RWPE2 (cell line): ENCODE results near the gene GRIN2D.

Source experiments
- ATAC-seq: fragments of 200-7000 bp; cut with Tn5 transposase; 3 replicates; pipeline ENCODE4 v1.9.1; 2021; ENCODE audit warnings: low read depth
- DNase-seq: peaks from one replicate; pipeline ENCODE4 v3.0.0-alpha.2; 2020; ENCODE audit warnings: low spot score
- H3K27ac ChIP-seq: fragments of 450-650 bp; 2 replicates; pipeline ENCODE4 v1.5.1; 2017; ENCODE audit warnings: mild to moderate bottlenecking; ENCODE audit not compliant: poor library complexity, severe bottlenecking
- H3K27me3 ChIP-seq: fragments of 250-450 bp; sonication (Bioruptor Pico); 2 replicates; pipeline ENCODE4 v1.5.1; 2021; ENCODE audit warnings: mild to moderate bottlenecking, moderate library complexity; ENCODE audit not compliant: insufficient read depth, poor library complexity, severe bottlenecking
- H3K36me3 ChIP-seq: fragments of 250-450 bp; sonication (Bioruptor Pico); 2 replicates; pipeline ENCODE4 v1.5.1; 2020; ENCODE audit warnings: low read depth, mild to moderate bottlenecking, moderate library complexity
- H3K4me1 ChIP-seq: fragments of 250-450 bp; sonication (Bioruptor Pico); 2 replicates; pipeline ENCODE4 v1.5.1; 2021; ENCODE audit warnings: mild to moderate bottlenecking, moderate library complexity; ENCODE audit not compliant: insufficient read depth, poor library complexity, severe bottlenecking
- H3K4me3 ChIP-seq: fragments of 250-450 bp; sonication (Bioruptor Pico); 2 replicates; pipeline ENCODE4 v1.5.1; 2021; ENCODE audit warnings: mild to moderate bottlenecking, moderate library complexity; ENCODE audit not compliant: severe bottlenecking
- H3K9me3 ChIP-seq: fragments of 250-450 bp; sonication (Bioruptor Pico); 2 replicates; pipeline ENCODE4 v1.5.1; 2021; ENCODE audit warnings: mild to moderate bottlenecking, moderate library complexity; ENCODE audit not compliant: severe bottlenecking
- CTCF ChIP-seq: fragments of 450-650 bp; IDR thresholded peaks from one replicate; pipeline ENCODE4 v1.5.1; 2017; ENCODE audit warnings: mild to moderate bottlenecking, moderate library complexity; ENCODE audit not compliant: poor library complexity, severe bottlenecking

Gene GRIN2D

GRCh38 chr19:48373567-48373966, 19.9 kb upstream of the GRIN2D start:
- ATAC-seq: no peak
- no peak for TF ChIP-seq CTCF
- no peak for DNase-seq
- Histone ChIP-seq H3K9me3 (no peaks in the 10 kb centered on the region), H3K4me1 (peaks cover 6% of the 10 kb centered on the region), H3K4me3 (no peak overlapping the region), H3K36me3 (no peaks in the 10 kb centered on the region), H3K27me3 (no peaks in the 10 kb centered on the region), H3K27ac (no peak overlapping the region)

GRCh38 chr19:48378194-48378570, 15.3 kb upstream of the GRIN2D start:
- no peak for TF ChIP-seq CTCF
- no peaks in the 10 kb centered on the region for H3K4me1 ChIP-seq
- no peak overlapping the region for H3K4me3 ChIP-seq
- H3K9me3 ChIP-seq: no peaks in the 10 kb centered on the region
- no peak overlapping the region for H3K27ac ChIP-seq
- H3K27me3 ChIP-seq: no peaks in the 10 kb centered on the region
- DNase-seq (no peak), ATAC-seq (no peak)
- peaks cover 14% of the 10 kb centered on the region for H3K36me3 ChIP-seq

- Histone ChIP-seq H3K27me3 (no peaks in the 10 kb centered on the region), H3K27ac (peak overlapping the region; percentile 14), H3K4me3 (no peak overlapping the region), H3K4me1 (no peaks in the 10 kb centered on the region), H3K9me3 (no peaks in the 10 kb centered on the region), H3K36me3 (peaks cover 23% of the 10 kb centered on the region)
- ATAC-seq (peak; percentile 44; the same call in 2 of the 3 replicates), DNase-seq (no peak)
- TF ChIP-seq CTCF: no peak
These were observed 14.4 kb upstream of the GRIN2D start for GRCh38 chr19:48379058-48379457.

GRCh38 chr19:48381178-48381950, 12.1 kb upstream of the GRIN2D start:
- no peaks in the 10 kb centered on the region for H3K4me1 ChIP-seq
- H3K9me3 ChIP-seq: no peaks in the 10 kb centered on the region
- TF ChIP-seq CTCF: no peak
- no peak overlapping the region for H3K4me3 ChIP-seq
- DNase-seq (no peak), ATAC-seq (no peak)
- H3K36me3 ChIP-seq: peaks cover 46% of the 10 kb centered on the region
- no peaks in the 10 kb centered on the region for H3K27me3 ChIP-seq
- H3K27ac ChIP-seq: no peak overlapping the region

GRCh38 chr19:48382286-48382685, 11.2 kb upstream of the GRIN2D start:
- TF ChIP-seq CTCF: no peak
- ATAC-seq (no peak), DNase-seq (no peak)
- Histone ChIP-seq H3K36me3 (peaks cover 55% of the 10 kb centered on the region), H3K27me3 (no peaks in the 10 kb centered on the region), H3K4me1 (no peaks in the 10 kb centered on the region), H3K9me3 (no peaks in the 10 kb centered on the region), H3K4me3 (no peak overlapping the region), H3K27ac (no peak overlapping the region)
